Right ventricle myocardium inferior (tissue), 1 donor: ENCODE measurements around the gene FAM219A. TPM values are rescaled to one million over a fixed set of nuclear protein-coding genes. Genes with fewer than 3 reads are reported as not detected.
"Not testable (repeated sequence)": the region's sequence is repeated elsewhere in the genome, so short reads cannot be mapped to it uniquely, and the experiment has no call there.

Experiments used
- ATAC-seq: fragments of 200-7000 bp; cut with Tn5 transposase; one replicate; pipeline ENCODE4 v1.9.1; 2020; ENCODE audit warnings: mild to moderate bottlenecking, moderate library complexity
- DNase-seq: peaks from one replicate; pipeline ENCODE4 v3.0.0; 2021; ENCODE audit errors: missing footprints
- intact Hi-C: fragments of 100-400 bp; cut with DNase I; formaldehyde crosslinking; loops from one replicate; pipeline ENCODE4 v1.11.0; 2022
- total RNA-seq: library from RNA; stranded (reverse); fragmentation: NEBNext Ultra II Directional; extraction: Animal tissue kit (Norgen Biotek cat#: 25700); gene quantifications from one replicate; pipeline ENCODE4 v1.2.1, GENCODE V29; 2021
- donor health status: DM: no; HTN: yes; CAD: no; lungs with severe emphysema.

Gene FAM219A
- total RNA-seq, 1 donor from 2014 or later: 27.2 TPM

DNA sequence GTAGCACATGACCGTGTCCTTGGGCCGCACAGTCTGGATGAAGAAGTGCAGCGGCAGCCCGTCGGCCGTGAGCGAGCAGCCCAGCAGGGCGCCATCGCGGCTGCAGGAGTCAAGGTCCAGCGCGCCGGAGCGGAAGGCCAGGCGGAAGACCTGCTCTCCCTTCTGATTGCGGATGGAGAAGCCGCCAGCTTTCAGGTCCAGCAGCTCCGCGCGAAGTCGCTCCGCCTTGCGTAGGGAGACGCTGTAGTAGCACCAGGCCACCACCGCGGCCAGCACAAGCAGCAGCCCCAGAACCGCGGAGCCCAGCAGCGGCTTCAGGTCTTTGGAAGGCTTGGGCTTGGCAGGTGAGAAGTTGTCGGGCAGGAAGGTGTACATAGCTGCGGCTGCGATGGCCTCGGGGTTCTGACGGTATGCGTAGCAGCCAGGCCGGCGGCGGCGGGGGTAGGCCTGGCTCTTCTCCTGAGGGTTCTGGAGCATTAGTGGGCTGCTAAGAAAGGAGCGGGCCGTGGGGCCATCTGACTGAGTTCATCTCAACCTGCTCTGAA lies 85.8 kb downstream of the FAM219A start:
- no peak for ATAC-seq
- intact Hi-C loops: no loop called here
- DNase-seq: peak; percentile 68

DNA sequence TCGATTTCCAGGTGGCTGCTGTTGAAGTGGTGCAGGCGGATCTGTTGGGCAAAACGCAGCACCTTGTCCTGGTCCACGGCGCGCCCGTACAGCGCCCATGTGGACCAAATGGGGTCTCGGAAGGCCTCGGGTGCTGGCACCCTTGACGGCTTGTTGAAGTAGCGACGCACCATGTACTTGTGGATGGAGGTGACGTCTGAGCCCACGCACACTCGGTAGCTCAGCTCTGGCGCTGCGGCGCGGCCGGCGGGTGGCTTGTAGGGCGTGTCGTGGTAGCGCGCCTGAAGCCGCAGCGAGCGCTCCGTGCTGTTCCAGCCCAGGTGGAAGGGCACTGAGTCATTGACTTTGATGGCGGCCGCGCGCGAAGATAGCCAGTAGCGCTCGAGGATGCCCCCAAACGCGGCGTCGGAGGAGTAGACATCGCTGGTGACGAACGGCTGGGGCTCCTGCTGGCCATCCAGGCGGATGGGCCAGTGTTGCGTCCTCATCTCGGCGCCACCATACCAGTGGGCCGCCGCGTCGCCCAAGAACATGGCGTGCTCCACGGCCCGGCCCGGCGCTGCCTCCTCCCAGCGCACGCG lies 86.4 kb downstream of the FAM219A start:
- intact Hi-C loops: no loop called here
- ATAC-seq (no peak), DNase-seq (no peak)

DNA sequence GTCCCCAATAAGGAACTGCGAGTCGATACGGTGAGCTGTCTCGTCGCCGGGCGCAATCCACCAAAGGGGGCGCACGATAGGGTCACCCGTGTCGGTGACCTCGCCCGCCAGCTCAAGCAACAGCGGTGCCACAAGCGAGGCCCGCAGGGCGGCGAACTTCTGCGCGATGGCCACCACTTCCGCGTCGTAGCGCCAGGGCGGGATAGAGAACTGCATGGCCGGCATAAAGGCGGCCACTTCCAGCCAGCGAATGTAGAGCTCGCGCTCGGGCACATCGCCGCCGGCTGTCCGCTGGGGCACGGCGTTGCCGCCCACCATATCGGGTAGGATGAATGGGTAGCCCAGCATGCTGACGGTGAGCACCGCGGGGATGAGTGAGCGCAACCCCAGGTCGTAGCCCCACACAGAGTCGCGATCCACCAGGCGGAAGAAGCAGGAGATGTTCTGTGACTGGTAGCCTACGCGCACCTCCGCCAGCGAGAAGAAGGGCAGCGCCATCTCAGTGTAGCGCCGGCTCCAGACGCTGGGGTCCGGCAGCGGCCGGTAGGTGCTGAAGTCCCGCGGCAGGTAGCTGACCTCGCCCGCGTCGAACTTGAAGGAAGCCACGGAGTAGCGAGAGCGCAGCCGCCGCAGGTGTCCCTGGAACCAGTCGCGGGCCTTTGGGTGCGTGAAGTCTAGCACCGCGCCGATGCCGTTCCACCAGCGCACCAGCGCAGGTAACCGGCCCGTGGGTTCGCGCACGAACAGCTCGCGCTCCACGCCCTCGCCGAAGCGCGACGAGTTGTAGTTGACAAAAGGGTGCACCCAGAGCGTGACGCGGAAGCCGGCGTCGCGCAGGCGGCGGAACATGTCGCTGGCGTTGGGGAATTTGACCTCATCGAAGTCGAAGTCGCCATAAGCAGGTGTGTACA lies 87.1 kb downstream of the FAM219A start:
- intact Hi-C loops: no loop called here
- no peak for DNase-seq
- no peak for ATAC-seq

DNA sequence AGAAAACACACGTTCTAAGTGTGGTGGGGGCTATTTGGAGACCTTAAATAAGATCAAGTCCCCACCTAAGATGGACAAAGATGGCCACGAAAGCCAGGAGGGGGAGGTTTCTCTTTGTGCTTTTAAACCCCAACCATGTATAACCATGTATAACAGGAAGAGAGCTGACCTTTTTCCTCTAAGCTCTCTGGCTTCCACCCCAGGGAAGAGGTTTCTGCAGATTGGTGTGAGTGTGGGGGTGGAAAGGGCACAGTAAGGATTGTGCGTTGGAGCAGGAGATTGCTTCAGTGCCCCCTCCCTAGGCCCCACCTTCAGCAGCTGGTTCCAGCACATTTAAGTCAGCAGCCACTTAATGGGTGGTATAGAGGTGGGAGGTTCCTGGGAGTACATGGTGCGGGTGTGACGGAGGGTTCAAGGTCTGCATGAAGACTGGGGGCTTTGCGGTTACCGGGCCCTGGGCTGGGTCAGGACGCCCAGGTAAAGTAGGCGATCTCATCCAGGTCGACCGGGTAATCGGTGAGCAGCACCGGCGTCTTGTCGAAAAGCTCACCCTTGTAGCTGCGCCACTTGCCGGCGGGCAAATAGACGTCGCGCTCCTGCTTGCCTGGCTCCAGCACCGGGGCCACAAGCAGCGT lies 87.9 kb downstream of the FAM219A start:
- DNase-seq (no peak), ATAC-seq (no peak)
- intact Hi-C loops: no loop called here

DNA sequence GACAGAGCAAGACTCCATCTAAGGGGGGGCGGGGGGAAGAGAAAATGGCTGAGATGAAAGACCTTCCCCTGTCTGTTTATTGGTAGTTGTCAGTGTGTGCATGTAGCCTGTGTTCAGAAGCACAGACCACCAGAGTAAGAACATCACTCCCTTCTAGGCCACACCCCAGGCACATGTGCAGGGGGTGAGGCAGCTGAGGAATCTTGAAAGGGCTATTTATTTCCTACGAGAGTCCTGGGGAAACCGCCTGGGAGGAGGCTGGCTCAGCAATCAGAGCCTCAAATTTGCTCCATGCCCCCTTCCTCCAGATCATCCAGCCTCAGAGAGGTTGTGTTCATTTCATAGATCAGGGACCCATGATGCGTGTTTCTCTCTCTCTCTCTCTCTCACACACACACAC lies 88.7 kb downstream of the FAM219A start:
- DNase-seq (no peak), ATAC-seq (no peak)
- intact Hi-C loops: no loop called here

DNA sequence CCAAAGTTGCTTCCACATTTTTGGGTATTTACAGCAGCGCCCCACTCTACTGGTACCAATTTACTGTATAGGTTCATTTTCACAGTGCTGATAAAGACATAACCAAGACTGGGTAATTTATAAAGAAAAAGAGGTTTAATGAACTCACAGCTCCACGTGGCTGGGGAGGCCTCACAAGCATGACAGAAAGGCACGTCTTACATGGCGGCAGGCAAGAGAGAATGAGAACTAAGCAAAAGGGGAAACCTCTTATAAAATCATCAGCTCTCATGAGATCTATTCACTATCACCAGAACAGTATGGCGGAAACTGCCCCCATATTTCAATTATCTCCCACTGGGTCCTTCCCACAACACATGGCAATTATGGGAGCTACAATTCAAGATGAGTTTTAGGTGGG lies 89.6 kb downstream of the FAM219A start:
- DNase-seq, intact Hi-C loops, ATAC-seq: not testable (repeated sequence)

DNA sequence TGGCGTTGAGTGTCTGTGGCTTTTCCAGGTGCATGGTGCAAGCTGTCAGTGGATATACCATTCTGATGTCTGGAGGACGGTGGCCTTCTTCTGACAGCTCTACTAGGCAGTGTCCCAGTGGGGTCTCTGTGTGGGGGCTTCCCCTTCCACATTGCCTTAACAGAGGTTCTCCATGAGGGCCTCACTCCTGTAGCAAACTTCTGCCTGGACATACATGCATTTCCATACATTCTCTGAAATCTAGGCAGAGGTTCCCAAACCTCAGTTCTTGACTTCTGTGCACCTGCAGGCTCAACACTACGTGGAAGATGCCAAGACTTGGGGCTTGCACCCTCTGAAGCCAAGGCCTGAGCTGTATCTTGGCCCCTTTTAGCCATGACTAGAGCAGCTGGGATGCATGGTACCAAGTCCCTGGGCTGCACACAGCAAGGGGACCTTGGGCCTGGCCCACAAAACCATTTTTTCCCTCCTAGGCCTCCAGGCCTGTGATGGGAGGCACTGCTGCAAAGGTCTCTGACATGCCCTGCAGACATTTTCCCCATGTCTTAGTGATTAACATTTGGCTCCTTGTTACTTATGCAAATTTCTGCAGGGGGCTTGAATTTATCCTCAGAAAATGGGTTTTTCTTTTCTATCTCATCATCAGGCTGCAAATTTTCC lies 90.5 kb downstream of the FAM219A start:
- ATAC-seq, intact Hi-C loops, DNase-seq: not testable (repeated sequence)

DNA sequence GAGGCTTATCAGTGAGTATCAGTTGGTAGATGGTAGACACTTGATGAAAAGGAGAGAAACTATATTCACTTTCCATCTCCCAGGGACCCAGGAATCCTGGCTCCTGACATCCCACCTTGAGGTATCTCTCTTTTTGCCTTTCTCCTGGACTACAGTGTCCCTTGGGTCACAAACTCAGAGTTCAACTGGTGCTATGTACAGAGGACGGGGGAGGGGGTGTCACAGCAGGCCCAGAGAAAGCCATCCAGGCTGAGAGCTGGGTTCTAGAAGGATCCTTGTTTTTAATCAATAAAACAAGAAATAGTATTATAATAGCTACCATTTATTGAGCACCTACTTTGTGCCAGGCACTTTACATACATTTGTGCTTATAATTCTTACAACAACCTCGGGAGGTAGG lies 92.0 kb downstream of the FAM219A start:
- ATAC-seq: no peak
- no peak for DNase-seq
- intact Hi-C loops: no loop called here

DNA sequence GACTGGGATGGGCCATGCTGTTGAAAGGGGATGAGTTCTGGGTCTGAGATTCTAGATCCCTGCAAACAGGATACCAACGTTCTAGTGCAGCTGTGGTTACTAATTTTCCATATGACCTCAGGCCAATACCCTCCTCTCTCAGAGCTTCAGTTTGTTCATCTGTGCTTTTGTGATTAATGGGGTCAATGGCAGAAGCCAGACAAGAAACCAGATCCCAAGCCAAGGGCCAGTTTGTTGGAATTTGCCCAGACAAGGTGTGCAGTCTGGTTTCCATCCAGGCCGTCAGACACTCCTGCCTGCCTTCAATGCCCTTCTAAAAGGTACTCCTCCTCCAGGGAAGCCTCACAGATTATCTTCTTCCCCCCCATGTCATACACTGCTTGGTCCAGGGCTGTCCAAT lies 93.1 kb downstream of the FAM219A start:
- intact Hi-C loops: no loop called here
- ATAC-seq (no peak), DNase-seq (no peak)

DNA sequence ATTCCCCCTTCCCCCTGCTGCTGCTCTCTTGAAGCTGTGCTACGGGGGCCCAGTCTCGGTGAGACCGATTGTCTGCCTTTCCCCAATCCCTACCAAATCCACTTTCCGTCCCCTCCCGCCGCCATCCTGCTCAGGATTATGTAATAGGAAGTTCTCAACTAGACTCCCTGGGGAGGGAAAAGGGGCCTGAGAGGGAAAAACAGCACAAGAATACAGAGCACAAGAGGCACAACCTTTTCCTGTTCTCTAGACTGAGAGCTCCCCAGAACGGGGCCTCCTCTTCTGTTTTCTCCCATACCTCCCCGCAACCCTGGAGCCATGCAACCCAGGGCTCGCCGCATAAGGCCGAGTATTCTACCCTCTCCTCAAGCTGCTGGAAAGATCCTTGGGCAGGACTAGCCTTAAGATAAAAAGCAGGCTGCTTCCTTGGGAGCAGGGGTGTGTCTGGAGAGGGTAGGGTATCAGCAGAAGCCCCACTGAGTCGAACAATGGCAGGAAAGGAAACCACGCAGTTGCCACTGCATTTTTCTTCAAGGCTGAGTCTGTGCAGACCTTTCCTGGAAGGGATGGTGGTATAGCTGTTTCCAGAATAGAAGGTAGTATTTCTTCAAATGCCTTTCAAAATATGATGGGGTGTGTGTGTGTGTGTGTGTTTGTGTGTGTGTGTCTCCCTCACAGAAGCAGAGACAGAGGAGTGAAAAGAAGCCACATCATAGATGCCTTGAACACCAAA lies 94.6 kb downstream of the FAM219A start:
- DNase-seq: no peak
- intact Hi-C loops: no loop called here
- peak; percentile 84 for ATAC-seq

DNA sequence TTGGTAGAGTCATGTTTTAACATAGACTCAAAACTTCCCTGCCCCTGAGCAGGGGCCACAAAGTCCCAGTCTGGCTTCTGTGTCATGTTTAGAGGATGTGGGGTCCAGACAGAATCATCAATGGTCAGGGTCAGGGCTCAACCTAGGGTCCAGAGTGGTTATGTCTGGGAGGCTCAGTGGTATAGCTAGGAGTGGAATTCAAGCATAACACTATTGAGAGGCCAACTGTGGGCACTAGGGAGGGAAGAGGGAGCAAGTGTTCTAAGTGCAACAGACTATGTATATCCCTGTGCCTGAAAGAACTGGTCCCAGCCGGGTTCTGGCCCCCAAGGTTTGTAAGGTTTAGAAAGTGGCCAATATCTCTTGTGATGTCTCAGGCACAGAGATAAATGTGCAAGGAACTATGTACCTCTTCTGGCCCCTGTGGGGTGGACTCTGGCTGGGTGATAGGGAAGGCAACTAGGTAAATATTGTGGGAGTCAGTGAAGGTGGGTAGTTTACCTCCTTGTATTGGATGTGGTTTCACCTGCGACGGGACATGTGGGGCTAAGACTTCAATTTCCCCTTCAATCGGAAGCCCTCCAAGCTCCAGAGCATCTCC lies 95.7 kb downstream of the FAM219A start:
- ATAC-seq (no peak), DNase-seq (no peak)
- intact Hi-C loops: no loop called here

DNA sequence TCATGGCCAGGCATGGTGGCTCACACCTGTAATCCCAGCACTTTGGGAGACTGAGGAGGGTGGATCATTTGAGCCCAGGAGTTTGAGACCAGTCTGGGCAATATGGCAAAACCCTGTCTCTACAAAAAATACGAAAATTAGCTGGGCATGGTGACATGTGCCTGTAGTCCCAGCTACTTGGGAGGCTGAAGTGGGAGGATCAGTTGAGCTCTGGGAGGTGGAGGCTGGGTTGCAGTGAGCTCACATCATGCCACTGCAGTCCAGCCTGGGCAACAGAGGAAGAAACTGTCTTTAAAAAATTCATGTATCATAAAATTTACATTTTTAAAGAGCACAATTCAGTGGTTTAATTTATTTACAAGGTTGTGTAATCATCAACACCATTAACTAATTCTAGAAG lies 105.4 kb downstream of the FAM219A start:
- DNase-seq, intact Hi-C loops: not testable (repeated sequence)

DNA sequence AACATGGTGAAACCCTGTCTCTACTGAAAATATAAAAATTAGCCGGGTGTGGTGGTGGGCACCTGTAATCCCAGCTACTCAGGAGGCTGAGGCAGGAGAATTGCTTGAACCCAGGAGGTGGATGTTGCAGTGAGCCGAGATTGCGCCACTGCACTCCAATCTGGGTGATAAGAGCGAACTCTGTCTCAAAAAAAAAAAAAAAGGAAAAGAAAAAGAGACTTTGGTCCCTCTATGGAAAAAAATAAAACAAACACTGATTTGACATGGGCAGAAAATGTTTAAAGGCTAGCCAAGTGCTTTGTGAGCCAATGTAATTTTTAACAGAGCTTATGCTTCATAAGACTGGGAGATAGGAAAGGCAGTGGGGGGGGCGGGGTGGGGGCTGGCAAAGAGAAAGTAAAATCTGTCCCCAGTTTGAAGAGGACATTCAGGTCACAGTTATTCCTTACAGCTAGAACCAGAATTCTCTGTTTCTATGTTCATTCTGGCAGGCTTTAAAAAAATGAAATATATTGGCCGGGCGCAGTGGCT lies 106.2 kb downstream of the FAM219A start:
- intact Hi-C loops, ATAC-seq, DNase-seq: not testable (repeated sequence)

More for the DNA sequence above, 105.4 kb downstream of the FAM219A start:
- not testable (repeated sequence) for ATAC-seq

DNA sequence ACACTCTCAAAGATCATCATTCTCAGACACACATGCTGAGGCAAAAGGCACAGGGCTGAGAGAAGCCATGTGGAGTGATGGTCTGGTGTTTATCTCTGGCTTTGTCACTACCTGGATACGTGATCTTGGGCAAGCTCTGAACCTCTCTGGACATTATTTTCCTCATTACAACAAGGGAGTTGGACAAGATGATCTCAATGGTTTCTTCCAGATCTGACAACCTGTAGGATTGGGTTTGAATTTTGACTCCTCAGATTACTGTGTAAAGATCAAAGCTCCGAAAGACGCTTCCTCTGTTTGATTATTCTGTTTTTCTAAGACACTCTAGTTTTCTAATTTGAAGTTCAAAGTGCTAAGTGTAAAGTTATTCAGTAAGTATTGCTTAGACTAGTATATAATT lies 109.0 kb downstream of the FAM219A start:
- intact Hi-C loops: no loop called here
- DNase-seq: no peak
- ATAC-seq: no peak
